Colon (tissue), 2 donors: ENCODE results near the gene TMEM238.
"Not testable (repeated sequence)": the region's sequence is repeated elsewhere in the genome, so short reads cannot be mapped to it uniquely, and the experiment has no call there.

ENCODE experiments used
- FAIRE-seq: peaks from 2 replicates; lab custom pipeline; 2012; peaks lifted over from hg19 to GRCh38; lab: Jason Lieb, UNC
- donor health status: control.
- donor health status: control.

The TMEM238 gene

GRCh38 chr19:55384131-55384919 lies at the start of gene TMEM238:
Gene TMEM238 (minus strand): TSS chr19:55384292. CDS start chr19:55384259, 33 bp downstream.
- FAIRE-seq, result no peak

GRCh38 chr19:55433292-55433691 lies 49.2 kb upstream of the TMEM238 start:
- no peak for FAIRE-seq

- FAIRE-seq, result no peak
Observed at GRCh38 chr19:55432241-55432959, 48.3 kb upstream of the TMEM238 start.

GRCh38 chr19:55431183-55431582 lies 47.1 kb upstream of the TMEM238 start:
- FAIRE-seq, result no peak

GRCh38 chr19:55426042-55426441 lies 42.0 kb upstream of the TMEM238 start:
- FAIRE-seq, result no peak

GRCh38 chr19:55424518-55424917 lies 40.4 kb upstream of the TMEM238 start:
- FAIRE-seq, result no peak

DNA sequence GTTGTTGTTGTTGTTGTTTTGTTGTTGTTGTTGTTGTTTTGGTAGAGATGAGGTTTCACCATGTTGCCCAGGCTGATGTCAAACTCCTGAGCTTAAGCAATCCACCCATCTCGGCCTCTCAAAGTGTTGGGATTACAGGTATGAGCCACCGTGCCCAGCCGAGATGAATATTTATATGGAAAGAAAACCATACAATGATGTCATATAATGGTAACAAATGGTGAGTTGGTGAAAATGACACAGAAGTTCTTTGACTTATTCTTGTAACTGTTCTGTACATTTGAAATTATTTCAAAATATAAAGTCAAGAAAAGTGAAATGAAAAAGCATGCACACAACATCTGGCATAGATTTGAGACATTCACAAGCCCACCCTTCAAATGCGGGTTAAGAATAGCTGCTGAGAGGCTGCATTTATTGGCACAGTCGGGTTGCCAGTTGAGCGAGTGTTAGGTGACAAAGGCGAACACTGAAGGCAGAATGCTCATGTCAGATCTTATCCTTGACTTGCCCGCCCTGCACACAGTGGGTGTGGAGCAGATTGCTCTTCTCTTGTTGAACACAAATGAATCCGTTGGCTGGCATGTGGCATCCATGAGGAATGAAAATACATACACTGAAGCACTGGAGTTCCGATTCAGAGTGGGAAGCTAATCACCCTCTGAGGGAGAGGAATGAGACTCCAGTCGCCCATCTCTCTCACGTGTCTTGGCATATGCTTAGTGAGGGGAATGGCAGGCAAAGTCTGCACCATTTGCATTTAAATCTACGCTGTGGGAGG lies 39.3 kb upstream of the TMEM238 start:
- no peak for FAIRE-seq

GRCh38 chr19:55421281-55421680 lies 37.2 kb upstream of the TMEM238 start:
- not testable (repeated sequence) for FAIRE-seq

DNA sequence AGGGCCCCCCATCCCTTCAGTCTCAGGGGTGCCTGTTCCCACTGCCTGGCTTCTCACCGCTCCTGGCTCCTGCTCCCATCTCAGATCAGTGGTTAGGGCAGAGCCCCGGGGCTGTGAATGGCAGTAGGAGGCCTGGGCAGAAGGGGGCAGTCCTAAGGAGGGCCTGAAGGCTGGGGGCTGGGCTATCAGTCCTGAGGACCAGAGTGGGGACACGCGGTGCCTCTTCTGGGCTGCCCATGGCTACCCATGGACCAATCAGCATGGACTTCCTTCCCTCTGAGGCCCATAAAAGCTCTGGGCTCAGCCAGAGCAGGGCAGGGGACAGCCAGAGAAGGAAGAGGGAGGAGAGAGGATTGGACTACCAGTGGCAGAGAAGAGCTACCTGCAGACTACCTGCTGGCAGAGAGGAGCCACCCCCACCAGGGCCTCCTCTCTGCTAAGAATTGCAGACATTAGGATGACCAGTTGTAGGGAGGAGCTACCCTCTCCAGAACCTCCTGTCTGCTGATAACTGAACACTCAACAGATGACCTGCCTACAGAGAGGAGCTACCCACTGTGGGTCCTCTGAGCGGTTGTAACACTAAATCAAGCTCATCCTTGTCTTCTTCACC lies 35.6 kb upstream of the TMEM238 start:
- no peak for FAIRE-seq

DNA sequence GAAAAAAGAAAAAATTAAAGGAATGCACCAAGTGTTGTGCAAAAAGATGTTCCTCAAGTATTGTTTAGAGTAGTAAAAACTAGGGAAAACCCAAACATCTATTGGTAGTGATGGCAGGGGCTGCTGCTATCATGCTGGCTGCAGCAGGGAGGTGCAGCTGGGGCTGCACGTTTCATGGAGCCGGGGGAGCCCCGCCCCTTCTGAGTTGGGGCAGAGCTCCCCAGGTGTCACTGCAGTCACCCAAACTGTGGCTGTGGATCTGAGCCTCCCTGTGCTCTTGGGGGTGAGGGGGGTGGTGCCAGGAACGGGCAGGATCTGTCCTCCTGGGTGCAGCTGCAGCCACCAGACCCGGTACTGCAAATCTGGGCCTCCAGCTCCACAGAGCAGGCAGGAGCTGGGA lies 35.0 kb upstream of the TMEM238 start:
- no peak for FAIRE-seq

DNA sequence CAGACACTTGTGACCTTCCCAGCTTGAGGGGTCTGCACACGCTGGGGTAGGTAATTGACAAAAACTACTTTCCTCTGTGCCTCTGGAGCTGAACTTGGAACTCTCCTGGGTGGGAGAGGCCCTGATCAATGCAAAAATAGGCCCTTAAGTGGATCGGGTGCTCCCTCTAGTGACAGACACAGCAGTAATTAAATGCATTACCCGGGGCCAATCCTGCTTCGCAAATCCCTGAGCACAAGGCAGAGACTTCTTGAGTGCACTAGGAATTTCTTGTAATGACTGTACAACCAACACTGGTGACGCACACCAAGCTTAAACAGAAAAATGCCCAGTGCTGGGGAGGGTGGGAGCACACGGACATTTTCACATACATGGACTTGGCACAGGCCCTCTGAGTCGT lies 34.1 kb upstream of the TMEM238 start:
- no peak for FAIRE-seq

GRCh38 chr19:55410168-55410567 lies 26.1 kb upstream of the TMEM238 start:
- no peak for FAIRE-seq

DNA sequence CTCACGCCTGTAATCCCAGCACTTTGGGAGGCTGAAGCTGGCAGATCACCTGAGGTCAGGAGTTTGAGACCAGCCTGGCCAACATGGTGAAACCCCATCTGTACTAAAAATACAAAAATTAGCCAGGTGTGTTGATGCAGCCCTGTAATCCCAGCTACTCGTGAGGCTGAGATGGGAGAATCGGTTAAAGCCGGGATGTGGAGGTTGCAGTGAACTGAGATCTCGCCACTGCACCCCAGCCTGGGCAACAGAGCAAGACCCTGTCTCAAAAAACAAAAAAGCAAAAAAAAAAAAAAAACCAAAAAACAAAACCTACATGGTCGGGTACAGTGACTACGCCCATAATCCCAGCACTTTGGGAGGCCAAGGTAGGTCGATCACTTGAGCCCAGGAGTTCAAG lies 25.1 kb upstream of the TMEM238 start:
- FAIRE-seq, result not testable (repeated sequence)

- FAIRE-seq, result no peak
Observed at GRCh38 chr19:55408533-55408872, 24.4 kb upstream of the TMEM238 start.

DNA sequence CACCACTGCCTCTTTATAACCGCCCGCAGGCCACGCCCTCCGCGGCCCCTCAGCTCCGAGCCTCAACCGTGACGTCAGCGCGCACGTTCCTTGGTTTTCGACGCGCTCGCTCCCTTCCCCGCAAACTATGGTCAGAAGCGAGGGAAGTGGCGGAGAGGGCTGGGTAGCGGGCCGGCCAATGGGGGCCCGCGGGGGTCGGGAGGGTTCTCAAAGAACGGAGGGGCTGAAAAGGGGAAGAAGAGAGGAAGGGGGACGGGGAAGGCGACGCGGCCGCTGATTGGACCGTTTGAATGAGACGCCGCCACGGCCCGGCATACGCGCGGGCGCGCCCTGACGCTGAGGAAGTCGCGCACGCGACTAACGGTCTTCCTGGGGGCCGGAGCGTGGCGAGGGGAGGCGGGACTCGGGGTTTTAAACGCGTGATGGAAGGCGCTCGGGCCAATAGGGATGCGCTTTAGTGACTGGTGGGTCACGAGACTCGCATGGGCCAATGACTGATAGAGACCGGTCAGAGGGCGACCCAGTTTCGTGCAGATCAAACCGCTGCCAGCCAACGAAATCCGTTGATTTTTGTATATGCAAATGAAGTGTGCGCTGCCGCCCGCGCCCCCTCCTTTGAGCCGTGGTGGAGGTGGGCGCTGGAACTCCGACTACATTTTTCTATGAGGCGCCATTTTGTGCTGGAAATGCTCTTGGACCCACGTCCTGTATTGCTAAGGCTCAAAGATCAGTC lies 23.9 kb upstream of the TMEM238 start:
- FAIRE-seq, result peak; percentile 5

DNA sequence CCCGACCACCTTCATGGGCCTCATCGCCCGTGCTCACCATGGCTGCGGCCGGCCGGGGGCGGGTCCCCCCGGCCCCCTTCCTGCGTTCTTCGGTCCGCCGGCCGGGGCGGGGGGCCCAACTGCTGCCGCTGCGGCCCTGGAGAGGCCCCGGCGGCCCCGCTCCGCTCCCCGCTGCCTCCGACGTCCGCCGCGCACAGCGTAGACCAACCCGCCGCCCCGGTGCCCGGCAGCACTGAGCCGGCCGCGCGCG lies 23.4 kb upstream of the TMEM238 start, which contains the start of gene UBE2S:
UBE2S (minus strand) TSS at position 239 of the 250 bp plus-strand sequence; CDS start at position 40, 199 bp downstream.
- FAIRE-seq, result not testable (repeated sequence)

DNA sequence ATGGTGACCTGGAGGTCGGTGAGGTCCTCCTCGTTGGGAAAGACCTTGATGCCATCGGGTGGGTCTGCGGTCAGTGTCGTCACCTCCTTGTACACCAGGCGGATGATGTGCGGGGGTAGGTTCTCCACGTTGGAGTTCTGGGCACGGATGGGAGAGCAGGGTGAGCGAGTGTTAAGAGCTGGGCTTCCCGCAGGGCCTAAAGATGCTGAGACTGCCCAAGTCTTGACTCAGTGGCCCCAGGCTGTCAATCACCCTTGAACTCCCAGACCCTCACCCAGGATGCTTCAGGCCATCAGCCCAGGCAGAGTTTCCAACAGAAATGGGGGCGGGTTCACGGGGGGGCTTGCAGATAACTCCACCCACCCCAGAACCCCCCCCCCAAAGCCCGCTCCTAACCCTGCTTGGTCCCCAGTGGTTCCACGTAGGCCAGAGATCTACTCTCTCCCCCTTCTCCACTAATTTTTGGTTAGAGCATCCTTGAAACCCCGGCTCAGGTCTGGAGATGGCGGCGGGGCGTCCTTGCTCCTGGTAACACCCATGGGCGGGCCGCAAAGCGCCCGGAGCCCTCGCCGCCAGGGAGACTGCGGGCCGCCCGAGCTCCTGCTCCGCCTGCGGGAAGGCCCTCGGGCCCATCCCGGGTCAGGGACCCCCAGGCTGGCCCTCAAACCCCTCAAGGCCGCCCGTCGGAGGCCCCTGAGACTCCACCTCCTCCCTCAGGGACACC lies 22.9 kb upstream of the TMEM238 start:
- FAIRE-seq, result no peak

GRCh38 chr19:55406091-55406825 lies 22.2 kb upstream of the TMEM238 start:
- FAIRE-seq, result no peak

- no peak for FAIRE-seq
Observed at GRCh38 chr19:55405638-55406037, 21.5 kb upstream of the TMEM238 start.

- no peak for FAIRE-seq
Observed at GRCh38 chr19:55402509-55402908, 18.4 kb upstream of the TMEM238 start.
